ENCODE measurements around the gene EXOC6B. TPM values are rescaled to one million over a fixed set of nuclear protein-coding genes. Genes with fewer than 3 reads are reported as not detected.

EXOC6B gene
- total and polyA plus RNA-seq, 2 of the 8 experiments (the other 6 are each of a cell fraction or from before 2014, with no cell fraction given), result 13.5 to 33.0 TPM

DNA sequence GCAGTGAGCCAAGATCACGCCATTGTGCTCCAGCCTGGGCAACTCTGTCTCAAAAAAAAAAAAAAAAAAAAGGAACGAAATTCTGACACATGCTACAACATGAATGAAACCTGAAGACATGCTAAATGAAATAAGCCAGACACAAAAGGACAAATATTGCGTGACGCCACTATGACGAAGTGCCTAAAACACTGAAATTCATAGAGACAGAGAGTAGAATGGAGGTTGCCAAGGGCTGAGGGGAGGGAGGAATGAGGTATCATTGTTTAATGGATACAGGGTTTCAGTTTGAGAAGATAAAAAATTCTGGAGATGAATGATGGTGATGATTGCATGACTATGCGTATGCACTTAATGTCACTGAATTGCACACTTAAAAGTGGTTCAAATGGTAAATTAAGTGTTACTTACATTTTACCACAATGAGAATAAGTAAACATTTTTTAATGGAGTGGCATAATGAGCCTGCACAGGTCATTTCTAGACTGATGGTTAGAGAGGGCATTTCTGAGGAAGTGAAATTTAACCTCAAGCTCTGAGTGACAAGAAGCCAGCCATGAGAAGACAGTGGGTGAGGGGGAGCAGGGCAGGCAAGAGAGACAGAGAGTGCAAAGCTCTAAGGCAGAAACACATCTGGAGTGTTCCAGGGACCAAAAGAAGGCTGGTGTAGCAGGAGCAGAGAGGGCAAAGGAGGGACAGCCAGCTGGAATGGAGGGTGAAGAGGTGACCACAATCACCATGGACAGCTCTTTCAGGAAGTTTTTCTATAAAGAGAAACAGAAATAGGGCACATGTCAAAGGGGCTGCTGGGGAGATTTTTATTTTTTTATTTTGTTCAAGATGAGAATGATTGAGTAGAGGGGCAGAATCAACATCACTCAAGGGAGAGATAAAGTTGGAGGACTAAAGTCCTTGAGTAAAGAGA is 20.6 kb upstream of the EXOC6B start:
- CTCF ChIA-PET (ENCODE audit: partially characterized antibody), result interaction anchor here (0.6 to 1.8 kb wide), 12 partner anchors 13 to 331 kb away, joined by 3 to 6 read pairs (median 3); no protein-coding TSS in a partner anchor
- FAIRE-seq, result no peak
- no peak overlapping the region for H2BK5ac ChIP-seq (ENCODE audit: low read depth, low read length)
- TF ChIP-seq POLR2AphosphoS5 (IDR thresholded peaks at IDR 0.05; ENCODE audit: low read depth, low read length), result no peak
- TF ChIP-seq RNF2 (IDR thresholded peaks at IDR 0.05; ENCODE audit: borderline replicate concordance, low read depth, low read length, missing control alignments, poor library complexity, severe bottlenecking), result no peak
- TF ChIP-seq RXRA (IDR thresholded peaks at IDR 0.05; ENCODE audit: insufficient read depth, low read depth, low read length), result no peak
- TF ChIP-seq NRF1 (IDR thresholded peaks at IDR 0.05; ENCODE audit: low read depth, low read length), result no peak
- no peak for TF ChIP-seq HDAC6 (IDR thresholded peaks at IDR 0.05; ENCODE audit: low read depth, low read length)
- TF ChIP-seq ZNF274 (IDR thresholded peaks at IDR 0.05; ENCODE audit: borderline replicate concordance, extremely low read depth, low read length), result no peak
- no peak for TF ChIP-seq TEAD4 (IDR thresholded peaks at IDR 0.05; ENCODE audit: low read depth, low read length)
- TF ChIP-seq TAF7 (optimal IDR thresholded peaks at IDR 0.05; ENCODE audit: borderline replicate concordance, low read depth, low read length), result no peak
- no peak for TF ChIP-seq EZH2 (IDR thresholded peaks at IDR 0.05; ENCODE audit: low read depth, low read length, severe bottlenecking)
- no peak for TF ChIP-seq RBBP5 (IDR thresholded peaks at IDR 0.05; ENCODE audit: borderline replicate concordance, low read depth, low read length)
- TF ChIP-seq BACH1 (IDR thresholded peaks at IDR 0.05; ENCODE audit: low read length), result no peak

More for the DNA sequence above, 20.6 kb upstream of the EXOC6B start:
- Histone ChIP-seq H4K91ac (replicated peaks; ENCODE audit: insufficient read length, low read length) (no peak overlapping the region), H3K9ac (replicated peaks in 1 of 4; ENCODE audit: extremely low read depth in 1 of 4, low read depth in 3 of 4, low read length in 3 of 4) (no peak overlapping the region), H2BK120ac (replicated peaks; ENCODE audit: low read depth, low read length) (no peak overlapping the region), H2BK12ac (ENCODE audit: low read depth, low read length) (no peak overlapping the region), H3K56ac (replicated peaks; ENCODE audit: insufficient read length, low read depth, low read length) (no peak overlapping the region), H3K14ac (ENCODE audit: insufficient read length) (no peak overlapping the region), H2AFZ (ENCODE audit: low read length) (no peak overlapping the region), H3K79me2 (ENCODE audit: control insufficient read depth in 1 of 2, insufficient read depth in 2 of 2, low read length in 2 of 2) (no peaks in the 10 kb centered on the region), H3K4ac (replicated peaks; ENCODE audit: insufficient read length, low read depth, low read length) (no peak overlapping the region), H4K5ac (ENCODE audit: insufficient read length, low read depth, low read length) (no peak overlapping the region), H4K20me1 (replicated peaks in 1 of 2; ENCODE audit: control insufficient read depth in 1 of 2, insufficient read depth in 2 of 2, low read length in 2 of 2) (no peaks in the 10 kb centered on the region), H3K23me2 (ENCODE audit: low read depth, low read length) (no peaks in the 10 kb centered on the region; the same call in 1 of the 2 replicates), H3K4me2 (ENCODE audit: insufficient read depth in 1 of 2, low read depth in 2 of 2, low read length in 2 of 2) (no peak overlapping the region), H3K27me3 (replicated peaks in 1 of 4; ENCODE audit: control insufficient read depth in 3 of 4, extremely low read depth in 1 of 4, insufficient read depth in 3 of 4, low read length in 3 of 4) (no peaks in the 10 kb centered on the region; a peak in 1 of 7 replicates), H3K27ac (ENCODE audit: low read depth, low read length) (no peak overlapping the region), H2BK15ac (ENCODE audit: low read length) (no peak overlapping the region), H2BK20ac (ENCODE audit: low read length) (no peak overlapping the region), H3K36me3 (ENCODE audit: control insufficient read depth in 2 of 4, insufficient read depth in 4 of 4, low read length in 3 of 4) (no peaks in the 10 kb centered on the region), H3K79me1 (ENCODE audit: low read depth, low read length) (no peaks in the 10 kb centered on the region), H4K8ac (ENCODE audit: extremely low read depth, insufficient read depth, low read length) (no peak overlapping the region), H3K4me3 (ENCODE audit: extremely low read depth in 1 of 4, insufficient read depth in 2 of 4, low read depth in 3 of 4, low read length in 4 of 4) (no peak overlapping the region), H3K23ac (ENCODE audit: insufficient read length) (no peak overlapping the region), H3K4me1 (replicated peaks in 1 of 4; ENCODE audit: control insufficient read depth in 3 of 4, insufficient read depth in 4 of 4, low read length in 3 of 4) (peaks cover 0 to 3% (median 0%) of the 10 kb centered on the region in 4 experiments; a peak in 2 of 7 replicates), H3K18ac (ENCODE audit: extremely low read depth, low read length) (no peak overlapping the region), H3K9me3 (ENCODE audit: insufficient read depth in 2 of 2, low read depth in 1 of 2, low read length in 1 of 2) (no peaks in the 10 kb centered on the region), H2AK5ac (ENCODE audit: low read depth, low read length) (no peak overlapping the region)
- POLR2A ChIA-PET (ENCODE audit: partially characterized antibody), result interaction anchor here (0.6 kb wide), 1 partner anchor 81 kb away, joined by 4 read pairs; no protein-coding TSS in a partner anchor
- DNase-seq (ENCODE audit: low read depth in 1 of 2, low spot score in 2 of 2), result no peak
- WGBS, 2 experiments (ENCODE audit: extremely low coverage in 1 of 2, insufficient coverage in 1 of 2, insufficient read length in 1 of 2, insufficient replicate concordance in 2 of 2, low coverage in 1 of 2, low lambda C conversion rate in 2 of 2, missing lambda C conversion rate in 1 of 2), result 89% methylated on average over 4 of the region's 6 CpGs; no CpG with 5 or more reads in 1 of the 2 experiments
